HG03066 (cell line): Measurements from ENCODE around the gene ALPK1.
A peak's percentile ranks its signal among the peaks of the same experiment; 100 is the strongest.
"Not testable (repeated sequence)": the region's sequence is repeated elsewhere in the genome, so short reads cannot be mapped to it uniquely, and the experiment has no call there.

Source experiments
- ATAC-seq: cut with Tn5 transposase; IDR thresholded peaks from one replicate; pipeline ENCODE4 v1.9.1; 2021; ENCODE audit warnings: low read depth; ENCODE audit not compliant: unreplicated experiment

Gene ALPK1

GRCh38 chr4:112284166-112284565, 13.0 kb upstream of the ALPK1 start:
- ATAC-seq: no peak

GRCh38 chr4:112284662-112285411, 12.3 kb upstream of the ALPK1 start:
- no peak for ATAC-seq

DNA sequence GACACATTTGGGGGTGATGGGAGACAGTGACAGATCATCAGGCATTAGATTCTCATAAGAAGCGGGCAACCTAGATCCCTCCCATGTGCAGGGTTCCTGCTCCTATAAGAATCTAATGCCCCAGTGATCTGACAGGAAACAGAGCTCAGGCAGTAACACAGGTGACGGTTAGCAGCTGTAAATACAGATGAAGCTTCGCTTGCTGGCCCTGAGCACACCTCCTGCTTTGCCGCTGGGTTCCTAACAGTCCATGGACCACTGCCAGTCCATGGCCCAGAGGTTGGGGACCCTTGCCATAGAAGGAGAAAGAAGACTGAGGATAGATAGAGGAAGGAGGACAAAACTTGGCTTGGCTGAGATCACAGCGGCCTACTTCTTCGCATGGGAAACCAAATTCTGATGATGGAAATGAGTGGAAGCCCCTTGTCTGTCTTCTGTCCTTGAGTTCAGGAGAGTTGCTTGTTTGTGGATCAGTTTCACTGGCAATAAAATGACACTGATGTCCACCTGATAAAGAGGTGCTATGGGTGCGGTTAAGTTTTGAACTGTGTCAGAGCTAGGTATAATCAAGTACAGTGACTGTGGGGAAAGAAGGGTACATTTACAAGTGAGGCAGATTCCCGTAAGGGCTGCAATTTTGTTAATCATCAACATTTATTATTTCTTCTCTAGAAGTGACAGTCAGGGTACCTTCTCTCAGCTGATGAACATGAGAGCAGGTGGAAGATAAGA, 9.7 kb upstream of the ALPK1 start:
- ATAC-seq: peak; percentile 20

- peak; percentile 30 for ATAC-seq
These were observed 8.7 kb upstream of the ALPK1 start for GRCh38 chr4:112288455-112288854.

- ATAC-seq: no peak
These were observed 7.5 kb upstream of the ALPK1 start for GRCh38 chr4:112289407-112290253.

GRCh38 chr4:112290341-112290740, 6.8 kb upstream of the ALPK1 start:
- no peak for ATAC-seq

DNA sequence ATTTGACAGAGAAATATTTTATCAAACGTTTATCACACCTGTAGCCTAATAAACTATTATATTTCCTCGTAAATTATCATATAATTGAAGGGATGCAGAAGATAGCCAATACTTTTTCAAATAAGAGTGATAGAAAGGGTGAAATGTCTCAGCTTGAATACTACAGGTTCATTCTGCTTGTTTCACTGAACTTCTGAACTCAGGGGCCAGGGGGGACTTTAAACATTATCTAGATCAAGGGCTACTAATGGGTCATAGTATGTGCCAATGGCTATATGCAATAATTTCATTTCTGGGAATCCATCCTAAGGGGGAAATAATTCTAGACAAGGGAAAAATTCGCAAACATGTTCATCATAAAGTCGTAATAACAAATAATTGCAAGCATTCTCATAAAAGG, 2.6 kb downstream of the ALPK1 start:
- ATAC-seq: no peak

DNA sequence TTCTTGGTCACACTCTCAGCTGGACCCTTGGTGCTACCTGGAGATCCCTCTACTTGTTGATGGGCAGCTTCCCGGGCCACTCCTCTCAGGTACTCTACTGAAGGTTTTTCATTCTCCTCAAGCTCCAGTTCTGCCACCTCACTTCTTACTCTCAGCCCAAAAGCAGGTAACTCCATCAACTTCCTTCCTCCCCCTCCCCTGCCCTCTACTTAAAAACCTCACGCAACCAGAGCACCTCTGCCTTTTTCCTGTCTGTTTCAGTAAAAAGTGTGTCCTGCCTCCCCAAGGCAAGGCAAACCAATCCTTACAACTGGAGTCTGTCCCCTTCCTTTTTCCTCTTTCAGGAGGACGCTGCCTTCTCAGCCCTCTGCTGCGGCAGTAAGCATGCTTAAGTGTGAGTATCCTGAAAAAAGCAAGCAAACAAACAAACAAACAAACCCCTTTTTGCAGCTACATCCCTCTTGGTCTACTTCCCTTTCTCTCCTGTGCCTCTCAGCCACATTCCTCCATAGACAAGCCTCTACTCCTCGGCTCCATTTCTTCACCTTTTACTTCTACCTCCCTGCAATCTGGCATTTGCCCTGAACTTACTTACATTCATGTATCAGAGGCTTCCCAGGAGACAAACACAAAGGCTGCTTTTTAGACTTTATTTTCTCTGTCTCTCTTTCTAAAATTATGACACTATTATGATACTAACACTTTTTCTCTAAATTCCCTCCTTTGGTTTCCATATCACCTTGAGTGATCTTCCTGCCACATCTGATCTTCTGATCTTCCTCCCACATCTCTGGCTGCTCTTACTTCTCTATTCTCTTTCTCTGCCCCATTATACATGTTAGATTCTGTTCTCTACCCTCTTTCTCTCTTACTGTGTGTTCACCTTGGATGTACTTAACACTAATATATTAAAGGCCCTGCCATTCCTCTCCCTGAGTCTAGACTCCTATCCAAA, 5.4 kb downstream of the ALPK1 start:
- peak; percentile 60 for ATAC-seq

- ATAC-seq: not testable (repeated sequence)
These were observed 8.3 kb downstream of the ALPK1 start for GRCh38 chr4:112305477-112305876.

GRCh38 chr4:112309263-112309791, 12.2 kb downstream of the ALPK1 start:
- not testable (repeated sequence) for ATAC-seq

DNA sequence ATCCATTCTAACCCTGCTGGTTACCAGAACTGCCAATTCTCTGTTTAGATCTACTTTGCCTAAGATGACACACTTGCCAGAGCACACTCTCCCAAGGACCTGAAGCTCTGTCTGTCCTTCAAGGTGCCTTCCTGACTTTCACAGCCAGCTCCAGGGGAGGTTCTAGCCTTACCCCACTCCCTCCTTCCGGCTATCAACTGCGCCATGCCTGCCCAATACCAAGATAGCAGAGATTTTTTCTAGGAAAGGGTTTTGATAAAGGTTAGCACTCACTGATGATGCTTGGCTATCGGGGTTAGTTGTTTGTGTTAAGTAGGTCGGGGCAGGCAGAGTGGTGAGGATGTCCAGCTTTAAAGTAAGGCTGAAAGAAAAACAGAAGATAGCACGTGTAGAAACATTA, 14.3 kb downstream of the ALPK1 start:
- ATAC-seq: no peak

- peak; percentile 95 for ATAC-seq
These were observed 15.6 kb downstream of the ALPK1 start for GRCh38 chr4:112312610-112313239.

DNA sequence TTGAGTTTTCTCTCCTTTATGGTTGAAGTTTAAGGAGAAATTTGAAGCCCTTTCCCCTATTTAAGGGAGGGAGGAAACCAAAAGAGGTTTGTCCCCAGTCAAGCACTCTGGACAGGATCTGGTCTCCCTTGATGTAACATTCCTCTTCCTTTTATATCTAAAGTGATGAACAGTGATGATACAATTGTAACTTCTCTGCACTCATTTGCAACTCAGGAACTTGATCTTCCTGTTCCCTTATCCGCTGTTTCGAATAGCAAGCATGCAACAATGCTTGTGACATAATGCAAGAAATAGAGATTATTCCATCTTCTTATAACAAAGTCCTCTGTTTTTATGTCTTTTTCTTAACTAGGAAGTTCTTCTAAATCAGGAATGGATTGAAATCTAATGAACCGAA, 18.3 kb downstream of the ALPK1 start:
- no peak for ATAC-seq

DNA sequence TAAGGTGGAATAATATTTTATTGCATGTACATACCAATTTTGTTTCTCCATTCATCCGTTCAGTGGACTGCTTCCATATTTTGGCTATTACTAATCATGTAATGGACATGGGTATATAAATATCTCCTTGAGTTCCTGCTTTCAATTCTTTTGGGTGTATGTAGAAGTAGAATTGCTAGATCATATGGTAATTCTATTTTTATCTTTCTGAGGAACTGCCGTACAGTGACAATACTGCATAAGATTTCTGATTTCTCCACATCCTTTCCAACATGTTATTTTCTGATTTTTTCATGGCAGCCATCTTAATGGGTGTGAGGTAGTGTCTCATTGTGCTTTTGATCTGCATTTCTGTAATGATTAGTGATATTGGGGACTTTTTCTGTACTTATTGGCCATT, 19.2 kb downstream of the ALPK1 start:
- ATAC-seq: no peak

DNA sequence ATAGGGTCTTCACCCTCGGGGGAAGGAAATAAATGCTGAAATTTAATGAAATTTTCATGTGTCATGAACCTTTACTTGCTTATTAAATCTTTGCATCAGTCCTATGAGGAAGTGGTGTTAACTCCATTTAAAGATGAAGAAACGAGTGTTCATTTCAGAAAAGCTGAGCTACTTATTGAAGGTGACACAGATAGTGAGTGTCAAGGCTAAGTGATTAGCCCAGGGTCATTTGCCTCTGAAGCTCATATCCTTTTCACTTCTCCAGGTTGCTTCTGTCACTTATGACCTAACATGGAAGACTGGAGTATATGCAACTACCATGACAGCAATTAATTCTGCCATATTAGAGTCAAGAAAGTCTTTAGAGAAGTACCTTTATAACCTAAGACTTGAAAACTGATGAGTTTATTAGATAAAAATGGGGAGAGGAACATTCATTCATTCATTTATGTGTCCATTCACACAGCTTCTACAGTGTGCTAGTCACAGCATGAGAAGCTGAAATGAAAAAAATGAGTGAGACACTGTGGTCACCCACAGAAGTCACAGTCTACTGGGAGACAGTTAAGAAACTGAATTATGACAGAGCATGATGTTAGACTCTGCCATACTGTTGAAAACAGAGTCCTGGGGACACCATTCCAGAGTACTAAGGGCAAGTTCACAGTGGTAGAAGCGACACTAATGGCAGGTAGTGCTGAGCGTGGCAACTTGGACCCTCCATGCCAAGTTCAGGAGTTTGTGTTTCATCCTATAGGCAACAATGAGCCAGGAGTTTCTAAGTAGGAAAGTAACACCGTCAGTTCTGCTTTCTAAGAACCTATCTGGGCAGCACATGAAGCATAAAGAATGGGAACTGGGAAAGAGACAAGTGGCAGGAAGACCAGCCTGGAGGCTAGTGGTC, 21.3 kb downstream of the ALPK1 start:
- ATAC-seq: peak; percentile 95

DNA sequence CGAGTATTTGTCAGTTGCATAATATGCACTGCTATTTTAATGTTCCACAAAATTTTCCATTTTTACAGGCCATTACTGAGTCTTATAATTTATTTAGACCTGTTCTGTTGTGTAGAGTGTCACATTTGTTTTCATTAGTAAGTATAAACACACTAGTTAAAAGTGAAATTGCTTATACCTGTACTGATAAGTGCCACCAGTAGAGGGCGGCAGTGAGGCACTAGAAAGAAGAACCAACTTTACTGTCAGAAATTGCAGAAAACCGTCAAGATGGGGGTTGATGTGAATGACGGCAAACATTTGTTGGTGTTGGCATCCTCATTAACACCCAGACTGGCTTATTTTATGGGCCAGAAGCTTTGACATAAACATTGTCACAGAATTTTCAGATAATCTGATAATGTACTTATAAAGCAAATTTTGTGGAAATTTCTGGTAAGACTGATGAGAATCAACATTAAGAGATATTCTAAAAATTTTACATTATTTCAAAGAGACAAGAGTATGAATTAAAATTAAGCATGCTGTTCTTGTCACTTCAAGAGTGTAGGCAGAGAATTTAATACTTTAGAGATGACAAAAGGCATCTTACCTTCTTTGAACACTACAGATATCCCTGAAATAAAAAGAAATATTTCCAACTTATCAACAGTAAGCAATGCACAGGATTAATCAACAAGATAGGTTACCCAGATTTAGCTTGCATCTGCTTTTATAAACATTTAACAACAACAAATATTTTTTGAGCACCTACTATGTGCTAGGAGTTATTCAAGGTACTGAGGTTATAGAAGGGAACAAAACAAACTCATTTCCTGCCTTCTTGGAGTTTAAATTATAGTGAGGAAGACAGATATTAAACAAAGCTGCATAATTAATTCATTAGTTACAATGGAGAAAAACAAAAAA, 24.9 kb downstream of the ALPK1 start:
- ATAC-seq: no peak

GRCh38 chr4:112322866-112323265, 25.7 kb downstream of the ALPK1 start:
- no peak for ATAC-seq
